ENCODE data around the gene ZSCAN5B. TPM values are rescaled to one million over a fixed set of nuclear protein-coding genes. Genes with fewer than 3 reads are reported as not detected.

ZSCAN5B gene
- total and polyA plus RNA-seq, 9 of the 15 experiments (the other 6 are each of a cell fraction or from before 2014, with no cell fraction given): 0.03 to 0.07 TPM; not detected in 7

DNA sequence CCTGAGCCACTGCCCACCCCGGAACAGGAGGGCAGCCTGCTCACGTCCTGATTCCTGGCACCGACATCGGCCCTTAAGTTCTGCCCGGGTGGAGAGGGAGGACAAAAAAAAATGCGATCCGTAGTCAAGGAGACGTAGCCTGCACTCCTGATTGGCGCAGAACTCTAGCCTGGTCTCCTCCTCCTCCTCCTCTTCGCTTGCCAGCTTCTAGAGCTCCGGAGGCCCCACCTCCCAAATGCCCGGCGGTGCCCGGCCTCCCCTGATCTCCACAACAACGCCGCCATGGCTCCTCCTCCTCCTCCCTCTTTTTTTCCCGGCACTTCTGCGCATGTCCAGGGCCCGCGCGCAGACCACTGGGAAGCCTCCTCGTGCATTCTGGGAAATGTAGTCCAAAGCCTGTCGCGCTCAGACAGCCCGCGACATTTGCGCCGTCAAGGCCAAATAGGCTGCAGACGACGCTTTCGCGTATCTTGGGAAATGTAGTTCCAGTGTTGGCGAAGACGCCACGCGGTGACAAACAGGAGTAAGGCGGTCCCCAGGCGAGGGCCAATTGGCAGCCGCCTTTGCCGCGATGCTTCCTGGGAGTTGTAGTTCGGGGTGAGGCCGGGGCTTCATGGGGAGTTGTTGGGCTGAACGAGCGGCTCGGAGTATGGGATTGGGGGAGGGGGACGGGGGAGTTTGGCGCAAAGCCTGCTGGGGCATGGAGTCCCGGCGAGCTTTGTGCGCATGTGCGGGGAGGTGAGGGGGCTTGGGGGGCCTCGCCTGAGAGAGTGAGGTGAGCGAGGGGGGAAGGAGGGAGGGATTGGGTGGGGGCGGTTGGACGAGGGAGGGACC, 56.8 kb downstream of the ZSCAN5B start, which contains the start of gene ZNF444 (continued):
- no peak for TF ChIP-seq ZNF609 (CRISPR knock-in tag; IDR thresholded peaks at IDR 0.05; ENCODE audit: borderline replicate concordance)
- TF ChIP-seq SRSF1 (IDR thresholded peaks at IDR 0.05; ENCODE audit: low read depth, low read length): no peak
- TF ChIP-seq RBM14 (IDR thresholded peaks at IDR 0.05; ENCODE audit: borderline replicate concordance, insufficient read depth, low read depth, low read length): 0 out of 2 replicates have a peak, but pooled peaks have one; percentile 45
- TF ChIP-seq, protein P1, sequence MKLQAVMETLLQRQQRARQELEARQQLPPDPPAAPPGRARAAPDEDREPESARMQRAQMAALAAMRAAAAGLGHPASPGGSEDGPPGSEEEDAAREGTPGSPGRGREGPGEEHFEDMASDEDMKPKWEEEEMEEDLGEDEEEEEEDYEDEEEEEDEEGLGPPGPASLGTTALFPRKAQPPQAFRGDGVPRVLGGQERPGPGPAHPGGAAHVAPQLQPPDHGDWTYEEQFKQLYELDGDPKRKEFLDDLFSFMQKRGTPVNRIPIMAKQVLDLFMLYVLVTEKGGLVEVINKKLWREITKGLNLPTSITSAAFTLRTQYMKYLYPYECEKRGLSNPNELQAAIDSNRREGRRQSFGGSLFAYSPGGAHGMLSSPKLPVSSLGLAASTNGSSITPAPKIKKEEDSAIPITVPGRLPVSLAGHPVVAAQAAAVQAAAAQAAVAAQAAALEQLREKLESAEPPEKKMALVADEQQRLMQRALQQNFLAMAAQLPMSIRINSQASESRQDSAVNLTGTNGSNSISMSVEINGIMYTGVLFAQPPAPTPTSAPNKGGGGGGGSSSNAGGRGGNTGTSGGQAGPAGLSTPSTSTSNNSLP (IDR thresholded peaks at IDR 0.05; ENCODE audit: borderline replicate concordance, low read depth, low read length): no peak
- TF ChIP-seq BRD9 (IDR thresholded peaks at IDR 0.05; ENCODE audit: low read depth, partially characterized antibody): no peak
- TF ChIP-seq HOMEZ (CRISPR knock-in tag; IDR thresholded peaks at IDR 0.05): no peak
- TF ChIP-seq, protein P2, sequence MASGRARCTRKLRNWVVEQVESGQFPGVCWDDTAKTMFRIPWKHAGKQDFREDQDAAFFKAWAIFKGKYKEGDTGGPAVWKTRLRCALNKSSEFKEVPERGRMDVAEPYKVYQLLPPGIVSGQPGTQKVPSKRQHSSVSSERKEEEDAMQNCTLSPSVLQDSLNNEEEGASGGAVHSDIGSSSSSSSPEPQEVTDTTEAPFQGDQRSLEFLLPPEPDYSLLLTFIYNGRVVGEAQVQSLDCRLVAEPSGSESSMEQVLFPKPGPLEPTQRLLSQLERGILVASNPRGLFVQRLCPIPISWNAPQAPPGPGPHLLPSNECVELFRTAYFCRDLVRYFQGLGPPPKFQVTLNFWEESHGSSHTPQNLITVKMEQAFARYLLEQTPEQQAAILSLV (tag; IDR thresholded peaks at IDR 0.05): no peak
- TF ChIP-seq, protein P3, sequence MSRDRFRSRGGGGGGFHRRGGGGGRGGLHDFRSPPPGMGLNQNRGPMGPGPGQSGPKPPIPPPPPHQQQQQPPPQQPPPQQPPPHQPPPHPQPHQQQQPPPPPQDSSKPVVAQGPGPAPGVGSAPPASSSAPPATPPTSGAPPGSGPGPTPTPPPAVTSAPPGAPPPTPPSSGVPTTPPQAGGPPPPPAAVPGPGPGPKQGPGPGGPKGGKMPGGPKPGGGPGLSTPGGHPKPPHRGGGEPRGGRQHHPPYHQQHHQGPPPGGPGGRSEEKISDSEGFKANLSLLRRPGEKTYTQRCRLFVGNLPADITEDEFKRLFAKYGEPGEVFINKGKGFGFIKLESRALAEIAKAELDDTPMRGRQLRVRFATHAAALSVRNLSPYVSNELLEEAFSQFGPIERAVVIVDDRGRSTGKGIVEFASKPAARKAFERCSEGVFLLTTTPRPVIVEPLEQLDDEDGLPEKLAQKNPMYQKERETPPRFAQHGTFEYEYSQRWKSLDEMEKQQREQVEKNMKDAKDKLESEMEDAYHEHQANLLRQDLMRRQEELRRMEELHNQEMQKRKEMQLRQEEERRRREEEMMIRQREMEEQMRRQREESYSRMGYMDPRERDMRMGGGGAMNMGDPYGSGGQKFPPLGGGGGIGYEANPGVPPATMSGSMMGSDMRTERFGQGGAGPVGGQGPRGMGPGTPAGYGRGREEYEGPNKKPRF (IDR thresholded peaks at IDR 0.05; ENCODE audit: low read depth, low read length): no peak
- TF ChIP-seq LARP7 (IDR thresholded peaks at IDR 0.05): no peak
- TF ChIP-seq IFI16 (CRISPR knock-in tag; IDR thresholded peaks at IDR 0.05): no peak
- TF ChIP-seq KLF1 (tag; IDR thresholded peaks at IDR 0.05): no peak
- no peak for TF ChIP-seq SAP30 (IDR thresholded peaks at IDR 0.05; ENCODE audit: borderline replicate concordance, insufficient read depth, low read depth, low read length, poor library complexity, severe bottlenecking)
